SK-N-SH treated with all-trans-retinoic acid at 6 μM for 48 hours (cell line): Measurements from ENCODE around the gene ANP32A.

Experiments
- ATAC-seq: fragments of 200-7000 bp; cut with Tn5 transposase; 3 replicates; pipeline ENCODE4 v1.9.1; 2020; ENCODE audit warnings: mild to moderate bottlenecking, moderate library complexity
- ARNTL ChIP-seq: fragments of 450-650 bp; formaldehyde crosslinking; IDR thresholded peaks from 2 replicates; pipeline ENCODE4 v1.5.0; 2020; ENCODE audit warnings: low read depth, mild to moderate bottlenecking, moderate library complexity, borderline replicate concordance
- BACH2 ChIP-seq: fragments of 250-450 bp; sonication (Bioruptor Pico); IDR thresholded peaks from 2 replicates; pipeline ENCODE4 v1.9.0; 2021; ENCODE audit warnings: mild to moderate bottlenecking, borderline replicate concordance
- CREB5 ChIP-seq: fragments of 250-450 bp; sonication (Bioruptor Pico); IDR thresholded peaks from 2 replicates; pipeline ENCODE4 v1.5.1; 2020; ENCODE audit warnings: low read depth, mild to moderate bottlenecking, moderate library complexity
- CSDC2 ChIP-seq: fragments of 250-450 bp; sonication (Bioruptor Pico); IDR thresholded peaks from 2 replicates; pipeline ENCODE4 v1.5.0; 2020; ENCODE audit warnings: mild to moderate bottlenecking, moderate library complexity
- CSRNP3 ChIP-seq: fragments of 250-450 bp; sonication (Bioruptor Pico); IDR thresholded peaks from 2 replicates; pipeline ENCODE4 v1.5.1; 2021; ENCODE audit warnings: mild to moderate bottlenecking, moderate library complexity
- ESRRG ChIP-seq: fragments of 250-450 bp; sonication (Bioruptor Pico); IDR thresholded peaks from 2 replicates; pipeline ENCODE4 v1.6.1; 2021; ENCODE audit warnings: mild to moderate bottlenecking
- GLIS3 ChIP-seq: fragments of 250-450 bp; sonication (Bioruptor Pico); IDR thresholded peaks from 2 replicates; pipeline ENCODE4 v1.5.0; 2020; ENCODE audit warnings: mild to moderate bottlenecking, moderate library complexity
- ISL1 ChIP-seq: fragments of 250-450 bp; sonication (Bioruptor Pico); IDR thresholded peaks from 2 replicates; pipeline ENCODE4 v2.1.2; 2022; ENCODE audit warnings: mild to moderate bottlenecking, moderate library complexity
- OSR1 ChIP-seq: fragments of 250-450 bp; sonication (Bioruptor Pico); IDR thresholded peaks from 2 replicates; pipeline ENCODE4 v1.8.0; 2022; ENCODE audit warnings: moderate library complexity, mild to moderate bottlenecking, inconsistent platforms
- PATZ1 ChIP-seq: fragments of 250-450 bp; sonication (Bioruptor Pico); IDR thresholded peaks from 2 replicates; pipeline ENCODE4 v1.8.0; 2020; ENCODE audit warnings: mild to moderate bottlenecking, moderate library complexity, borderline replicate concordance
- POU6F1 ChIP-seq: fragments of 250-450 bp; sonication (Bioruptor Pico); IDR thresholded peaks from 2 replicates; pipeline ENCODE4 v1.8.0; 2021; ENCODE audit warnings: low read depth, mild to moderate bottlenecking, moderate library complexity, borderline replicate concordance
- PPARA ChIP-seq: fragments of 250-450 bp; sonication (Bioruptor Pico); IDR thresholded peaks from 2 replicates; pipeline ENCODE4 v1.5.0; 2020; ENCODE audit warnings: mild to moderate bottlenecking, borderline replicate concordance
- RARB ChIP-seq: fragments of 250-450 bp; sonication (Bioruptor Pico); IDR thresholded peaks from 2 replicates; pipeline ENCODE4 v1.8.0; 2021; ENCODE audit warnings: mild to moderate bottlenecking, moderate library complexity
- SNAI2 ChIP-seq: fragments of 250-450 bp; sonication (Bioruptor Pico); IDR thresholded peaks from 2 replicates; pipeline ENCODE4 v1.5.0; 2020; ENCODE audit warnings: mild to moderate bottlenecking, moderate library complexity
- TCF4 ChIP-seq: fragments of 250-450 bp; sonication (Bioruptor Pico); IDR thresholded peaks from 2 replicates; pipeline ENCODE4 v1.8.0; 2021; ENCODE audit warnings: mild to moderate bottlenecking, moderate library complexity, borderline replicate concordance
- TOX ChIP-seq: fragments of 250-450 bp; sonication (Bioruptor Pico); IDR thresholded peaks from 2 replicates; pipeline ENCODE4 v1.8.0; 2021; ENCODE audit warnings: mild to moderate bottlenecking, moderate library complexity, borderline replicate concordance
- TSHZ2 ChIP-seq: fragments of 250-450 bp; sonication (Bioruptor Pico); IDR thresholded peaks from 2 replicates; pipeline ENCODE4 v1.5.0; 2020; ENCODE audit warnings: mild to moderate bottlenecking, moderate library complexity
- ZC3H10 ChIP-seq: fragments of 250-450 bp; sonication (Bioruptor Pico); IDR thresholded peaks from 2 replicates; pipeline ENCODE4 v1.5.1; 2021; ENCODE audit warnings: mild to moderate bottlenecking, moderate library complexity
- ZFP3 ChIP-seq: fragments of 250-450 bp; sonication (Bioruptor Pico); IDR thresholded peaks from 2 replicates; pipeline ENCODE4 v1.5.0; 2020; ENCODE audit warnings: mild to moderate bottlenecking, moderate library complexity
- ZFP30 ChIP-seq: fragments of 450-650 bp; formaldehyde crosslinking; IDR thresholded peaks from 2 replicates; pipeline ENCODE4 v1.5.0; 2022; ENCODE audit warnings: mild to moderate bottlenecking, moderate library complexity
- ZNF565 ChIP-seq: fragments of 450-650 bp; formaldehyde crosslinking; conservative IDR thresholded peaks from 2 replicates; pipeline ENCODE4 v1.5.0; 2020; ENCODE audit warnings: low read depth, mild to moderate bottlenecking, moderate library complexity
- ZNF70 ChIP-seq: fragments of 450-650 bp; formaldehyde crosslinking; IDR thresholded peaks from 2 replicates; pipeline ENCODE4 v1.5.0; 2020; ENCODE audit warnings: mild to moderate bottlenecking, moderate library complexity
- ZNF8 ChIP-seq: fragments of 450-650 bp; formaldehyde crosslinking; IDR thresholded peaks from 2 replicates; pipeline ENCODE4 v1.5.0; 2020; ENCODE audit warnings: mild to moderate bottlenecking, moderate library complexity

ANP32A gene

GRCh38 chr15:68800875-68801274, 19.8 kb downstream of the ANP32A start:
- TF ChIP-seq OSR1 (CRISPR knock-in tag) (no peak), RARB (no peak), PATZ1 (CRISPR knock-in tag) (no peak), ZFP3 (no peak), ARNTL (CRISPR knock-in tag) (no peak), ZC3H10 (CRISPR knock-in tag) (no peak), TSHZ2 (CRISPR knock-in tag) (no peak), SNAI2 (no peak), ISL1 (CRISPR knock-in tag) (no peak), CREB5 (CRISPR knock-in tag) (no peak), CSDC2 (CRISPR knock-in tag) (no peak), BACH2 (CRISPR knock-in tag) (no peak), ESRRG (CRISPR knock-in tag) (no peak), TCF4 (CRISPR knock-in tag) (no peak), ZNF70 (CRISPR knock-in tag) (no peak), ZNF565 (CRISPR knock-in tag) (no peak), ZFP30 (no peak), ZNF8 (no peak), PPARA (CRISPR knock-in tag) (no peak)
- no peak for ATAC-seq

GRCh38 chr15:68798346-68799094, 22.2 kb downstream of the ANP32A start:
- no peak for ATAC-seq
- TF ChIP-seq ARNTL (CRISPR knock-in tag) (no peak), SNAI2 (no peak), GLIS3 (CRISPR knock-in tag) (no peak), TSHZ2 (CRISPR knock-in tag) (no peak), CREB5 (CRISPR knock-in tag) (no peak), ISL1 (CRISPR knock-in tag) (no peak), POU6F1 (CRISPR knock-in tag) (no peak), ZFP30 (no peak), PPARA (CRISPR knock-in tag) (no peak), OSR1 (CRISPR knock-in tag) (no peak), ZNF8 (no peak), CSRNP3 (CRISPR knock-in tag) (no peak), BACH2 (CRISPR knock-in tag) (no peak), ZNF565 (CRISPR knock-in tag) (no peak), TOX (CRISPR knock-in tag) (no peak), ESRRG (CRISPR knock-in tag) (no peak), ZFP3 (no peak), ZC3H10 (CRISPR knock-in tag) (no peak)
